HepG2 (cell line): Measurements from ENCODE around the gene XPO5.

ENCODE experiments used
- GZF1 ChIP-seq: sonication (generic); formaldehyde crosslinking; IDR thresholded peaks from 2 replicates; pipeline ENCODE4 v1.5.1; 2020; ENCODE audit warnings: mild to moderate bottlenecking, missing genetic modification reagents
- MAZ ChIP-seq, 2 experiments: sonication (generic) in 1 of 2; formaldehyde crosslinking in 1 of 2; IDR thresholded peaks; 2 replicates each; pipeline versions ENCODE4 v1.5.0 to v1.6.1; 2012 to 2020; ENCODE audit warnings: low read depth in 2 of 2, mild to moderate bottlenecking in 2 of 2, borderline replicate concordance in 1 of 2, improper control_type of control experiment in 1 of 2, low read length in 1 of 2, missing genetic modification reagents in 1 of 2, moderate library complexity in 1 of 2
- POLR2AphosphoS5 ChIP-seq: IDR thresholded peaks from 2 replicates; pipeline ENCODE4 v1.6.1; 2012; ENCODE audit warnings: low read depth, low read length
- RNF2 ChIP-seq: fragments of 450-650 bp; conservative IDR thresholded peaks from 2 replicates; pipeline ENCODE4 v1.6.1; 2016; ENCODE audit warnings: low read depth
- SRSF9 ChIP-seq: fragments of 200-400 bp; formaldehyde crosslinking; IDR thresholded peaks from 2 replicates; pipeline ENCODE4 v1.6.1; 2018; ENCODE audit warnings: borderline replicate concordance, mild to moderate bottlenecking, low read depth, low read length; ENCODE audit not compliant: insufficient read depth, poor library complexity, severe bottlenecking
- SUZ12 ChIP-seq: fragments of 150-350 bp; IDR thresholded peaks from 2 replicates; pipeline ENCODE4 v1.6.1; 2014; ENCODE audit warnings: low read depth, low read length
- YY1 ChIP-seq: IDR thresholded peaks from 2 replicates; pipeline ENCODE4 v1.6.1; 2011; ENCODE audit warnings: low read length, low read depth, moderate library complexity, mild to moderate bottlenecking; ENCODE audit not compliant: insufficient read depth, insufficient replicate concordance
- ZBTB3 ChIP-seq: sonication (generic); formaldehyde crosslinking; IDR thresholded peaks from 2 replicates; pipeline ENCODE4 v1.4.0; 2020; ENCODE audit warnings: low read depth, mild to moderate bottlenecking, moderate library complexity, missing genetic modification reagents, borderline replicate concordance
- TF ChIP-seq, protein P1 (sequence below): sonication (generic); formaldehyde crosslinking; IDR thresholded peaks from 2 replicates; pipeline ENCODE4 v1.8.0; 2022; ENCODE audit warnings: missing genetic modification reagents, low read depth, mild to moderate bottlenecking, borderline replicate concordance
- TF ChIP-seq, protein P2 (sequence below): sonication (generic); formaldehyde crosslinking; IDR thresholded peaks from 2 replicates; pipeline ENCODE4 v1.5.1; 2020; ENCODE audit warnings: mild to moderate bottlenecking, missing genetic modification reagents, moderate library complexity
- TF ChIP-seq, protein P3 (sequence below): sonication (generic); formaldehyde crosslinking; IDR thresholded peaks from 2 replicates; pipeline ENCODE4 v1.5.0; 2020; ENCODE audit warnings: missing genetic modification reagents
- TF ChIP-seq, protein P4 (sequence below): sonication (generic); formaldehyde crosslinking; IDR thresholded peaks from 2 replicates; pipeline ENCODE4 v1.5.0; 2020; ENCODE audit warnings: mild to moderate bottlenecking, missing genetic modification reagents, moderate library complexity

DNA sequence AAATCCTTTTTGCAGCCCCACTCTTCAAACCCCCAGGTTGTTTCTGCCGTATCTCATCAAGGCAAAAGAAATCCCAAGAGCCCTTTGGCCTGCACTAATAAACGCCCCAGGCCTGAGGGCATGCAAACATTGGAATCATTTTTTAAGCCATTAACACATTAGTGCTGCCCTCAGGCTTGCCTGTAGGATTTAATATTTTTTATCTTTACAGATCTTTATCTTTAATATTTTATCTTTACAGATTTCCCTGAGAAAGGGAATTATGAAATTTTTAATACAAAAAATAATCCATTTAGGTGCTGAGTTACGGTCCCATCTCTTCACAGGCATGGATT is 38.5 kb upstream of the XPO5 start:
- TF ChIP-seq, protein P1, sequence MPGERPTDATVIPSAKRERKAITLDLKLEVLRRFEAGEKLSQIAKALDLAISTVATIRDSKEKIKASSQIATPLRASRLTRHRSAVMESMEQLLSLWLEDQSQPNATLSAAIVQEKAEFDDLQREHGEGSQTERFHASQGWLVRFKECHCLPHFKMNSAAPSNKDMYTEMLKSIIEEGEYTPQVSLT (CRISPR knock-in tag), result no peak
- TF ChIP-seq, protein P2, sequence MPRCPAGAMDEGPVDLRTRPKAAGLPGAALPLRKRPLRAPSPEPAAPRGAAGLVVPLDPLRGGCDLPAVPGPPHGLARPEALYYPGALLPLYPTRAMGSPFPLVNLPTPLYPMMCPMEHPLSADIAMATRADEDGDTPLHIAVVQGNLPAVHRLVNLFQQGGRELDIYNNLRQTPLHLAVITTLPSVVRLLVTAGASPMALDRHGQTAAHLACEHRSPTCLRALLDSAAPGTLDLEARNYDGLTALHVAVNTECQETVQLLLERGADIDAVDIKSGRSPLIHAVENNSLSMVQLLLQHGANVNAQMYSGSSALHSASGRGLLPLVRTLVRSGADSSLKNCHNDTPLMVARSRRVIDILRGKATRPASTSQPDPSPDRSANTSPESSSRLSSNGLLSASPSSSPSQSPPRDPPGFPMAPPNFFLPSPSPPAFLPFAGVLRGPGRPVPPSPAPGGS, result no peak
- TF ChIP-seq SUZ12, result no peak
- no peak for TF ChIP-seq ZBTB3 (CRISPR knock-in tag)
- no peak for TF ChIP-seq GZF1 (CRISPR knock-in tag)
- TF ChIP-seq POLR2AphosphoS5, result no peak
- TF ChIP-seq, protein P3, sequence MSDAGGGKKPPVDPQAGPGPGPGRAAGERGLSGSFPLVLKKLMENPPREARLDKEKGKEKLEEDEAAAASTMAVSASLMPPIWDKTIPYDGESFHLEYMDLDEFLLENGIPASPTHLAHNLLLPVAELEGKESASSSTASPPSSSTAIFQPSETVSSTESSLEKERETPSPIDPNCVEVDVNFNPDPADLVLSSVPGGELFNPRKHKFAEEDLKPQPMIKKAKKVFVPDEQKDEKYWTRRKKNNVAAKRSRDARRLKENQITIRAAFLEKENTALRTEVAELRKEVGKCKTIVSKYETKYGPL (CRISPR knock-in tag), result no peak
- TF ChIP-seq, protein P4, sequence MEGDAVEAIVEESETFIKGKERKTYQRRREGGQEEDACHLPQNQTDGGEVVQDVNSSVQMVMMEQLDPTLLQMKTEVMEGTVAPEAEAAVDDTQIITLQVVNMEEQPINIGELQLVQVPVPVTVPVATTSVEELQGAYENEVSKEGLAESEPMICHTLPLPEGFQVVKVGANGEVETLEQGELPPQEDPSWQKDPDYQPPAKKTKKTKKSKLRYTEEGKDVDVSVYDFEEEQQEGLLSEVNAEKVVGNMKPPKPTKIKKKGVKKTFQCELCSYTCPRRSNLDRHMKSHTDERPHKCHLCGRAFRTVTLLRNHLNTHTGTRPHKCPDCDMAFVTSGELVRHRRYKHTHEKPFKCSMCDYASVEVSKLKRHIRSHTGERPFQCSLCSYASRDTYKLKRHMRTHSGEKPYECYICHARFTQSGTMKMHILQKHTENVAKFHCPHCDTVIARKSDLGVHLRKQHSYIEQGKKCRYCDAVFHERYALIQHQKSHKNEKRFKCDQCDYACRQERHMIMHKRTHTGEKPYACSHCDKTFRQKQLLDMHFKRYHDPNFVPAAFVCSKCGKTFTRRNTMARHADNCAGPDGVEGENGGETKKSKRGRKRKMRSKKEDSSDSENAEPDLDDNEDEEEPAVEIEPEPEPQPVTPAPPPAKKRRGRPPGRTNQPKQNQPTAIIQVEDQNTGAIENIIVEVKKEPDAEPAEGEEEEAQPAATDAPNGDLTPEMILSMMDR (CRISPR knock-in tag), result no peak
- no peak for TF ChIP-seq RNF2
- no peak for TF ChIP-seq MAZ (IDR thresholded peaks at IDR 0.05; ENCODE audit: borderline replicate concordance, low read depth, low read length)
- TF ChIP-seq MAZ (CRISPR knock-in tag; IDR thresholded peaks at IDR 0.05; ENCODE audit: low read depth), result no peak
- TF ChIP-seq SRSF9, result no peak
- TF ChIP-seq YY1, result no peak
